CD4-positive, alpha-beta T cell (primary cell): ENCODE measurements around the gene BTLA. TPM values are rescaled to one million over a fixed set of nuclear protein-coding genes. Genes with fewer than 3 reads are reported as not detected.

Source experiments
- ATAC-seq: fragments of 200-7000 bp; cut with Tn5 transposase; one replicate; pipeline ENCODE4 v1.10.0; 2022; ENCODE audit warnings: mild to moderate bottlenecking; ENCODE audit not compliant: poor library complexity
- CTCF ChIA-PET: fragments of 350-600 bp; sonication (Branson Sonifier 250); formaldehyde crosslinking; loops from one replicate; lab custom pipeline; 2021; ENCODE audit warnings: antibody characterized with exemption, inconsistent platforms; lab: Charles Lee
- POLR2A ChIA-PET: fragments of 350-600 bp; sonication (Branson Sonifier 250); formaldehyde crosslinking; loops from one replicate; lab custom pipeline; 2021; ENCODE audit warnings: antibody characterized with exemption, inconsistent platforms; lab: Charles Lee
- DNase-seq, 14 experiments: peaks; one replicate each; pipeline ENCODE4 v3.0.0-alpha.2; 2013 to 2020; ENCODE audit warnings: mixed read lengths in 2 of 14
- H3K27ac ChIP-seq, 2 donors: one replicate each; pipeline versions ENCODE4 v1.5.1 to v1.7.0; 2013; ENCODE audit warnings: low read length in 2 of 2, low read depth in 1 of 2, mild to moderate bottlenecking in 1 of 2
- H3K27me3 ChIP-seq, 2 experiments: 1 replicate in 1 of 2; 2 replicates in 1 of 2; pipeline versions ENCODE4 v1.6.1 to v1.7.0; 2013; ENCODE audit warnings: low read length in 2 of 2, control low read depth in 1 of 2, mild to moderate bottlenecking in 1 of 2, moderate library complexity in 1 of 2; ENCODE audit not compliant: insufficient read depth in 2 of 2, control insufficient read depth in 1 of 2
- H3K36me3 ChIP-seq: one replicate; pipeline ENCODE4 v1.6.1; 2013; ENCODE audit warnings: low read length, control low read depth; ENCODE audit not compliant: insufficient read depth
- H3K4me1 ChIP-seq: one replicate; pipeline ENCODE4 v1.6.1; 2013; ENCODE audit warnings: low read length, control low read depth; ENCODE audit not compliant: insufficient read depth
- H3K4me3 ChIP-seq: one replicate; pipeline ENCODE4 v1.5.1; 2013; ENCODE audit warnings: mild to moderate bottlenecking, low read length, moderate library complexity
- H3K9me3 ChIP-seq, 2 experiments: 1 replicate in 1 of 2; 2 replicates in 1 of 2; pipeline versions ENCODE4 v1.6.1 to v1.7.0; 2013; ENCODE audit warnings: low read length in 2 of 2, mild to moderate bottlenecking in 2 of 2, control low read depth in 1 of 2, moderate library complexity in 1 of 2; ENCODE audit not compliant: control insufficient read depth in 1 of 2, insufficient read depth in 1 of 2
- H3K27ac Mint-ChIP-seq: one replicate; pipeline ENCODE4 v1.8.0; 2020; ENCODE audit warnings: mixed read lengths
- H3K27me3 Mint-ChIP-seq: one replicate; pipeline ENCODE4 v1.8.0; 2021; ENCODE audit warnings: mixed read lengths
- H3K36me3 Mint-ChIP-seq: one replicate; pipeline ENCODE4 v1.8.0; 2021; ENCODE audit warnings: low read depth, mixed read lengths
- H3K4me1 Mint-ChIP-seq: one replicate; pipeline ENCODE4 v1.8.0; 2021; ENCODE audit warnings: low read depth, mixed read lengths
- H3K4me3 Mint-ChIP-seq: one replicate; pipeline ENCODE4 v1.8.0; 2020; ENCODE audit warnings: mild to moderate bottlenecking, mixed read lengths
- H3K9me3 Mint-ChIP-seq: one replicate; pipeline ENCODE4 v1.8.0; 2020; ENCODE audit warnings: mixed read lengths
- CTCF ChIP-seq: fragments of 200-600 bp; IDR thresholded peaks from one replicate; pipeline ENCODE4 v1.8.0; 2022; ENCODE audit warnings: antibody characterized with exemption, mild to moderate bottlenecking
- intact Hi-C, 2 experiments: fragments of 100-400 bp; cut with DNase I in 1 of 2; cut with micrococcal nuclease in 1 of 2; formaldehyde crosslinking; loops; one replicate each; pipeline versions ENCODE4 v1.15.1 to v1.9.0; 2023 to 2025; cut with DNase I, micrococcal nuclease
- total RNA-seq, 174 experiments: library from RNA in 2 of 174; stranded (reverse) in 2 of 174; gene quantifications; one replicate each; pipeline ENCODE4 v1.2.3 and lab custom pipeline; 2021 to 2026

BTLA gene
- total RNA-seq, 2 experiments from 2014 or later: 8.5 to 9.6 TPM

GRCh38 chr3:112492124-112492523 lies 7.1 kb downstream of the BTLA start:
- H3K27me3 Mint-ChIP-seq: no peaks in the 10 kb centered on the region
- no peak for TF ChIP-seq CTCF
- no peaks in the 10 kb centered on the region for H3K27me3 ChIP-seq
- H3K27ac Mint-ChIP-seq: peak overlapping the region; percentile 90
- intact Hi-C loops: no loop called here
- ChIA-PET CTCF (no interaction called here), POLR2A (interaction anchor here (0.8 to 4.9 kb wide), 5 partner anchors 8 to 141 kb away, joined by 3 to 44 read pairs (median 6); partner anchors contain the start of gene BTLA)
- H3K4me3 ChIP-seq: no peak overlapping the region
- no peak overlapping the region for H3K27ac ChIP-seq
- peaks cover 61% of the 10 kb centered on the region for H3K36me3 Mint-ChIP-seq
- H3K9me3 ChIP-seq: peaks cover 0 to 3% of the 10 kb centered on the region in 2 experiments
- ATAC-seq (no peak), DNase-seq (no peak)
- peaks cover 37% of the 10 kb centered on the region for H3K4me1 ChIP-seq
- H3K4me1 Mint-ChIP-seq: peaks cover 91% of the 10 kb centered on the region
- H3K9me3 Mint-ChIP-seq: no peaks in the 10 kb centered on the region
- peaks cover 4% of the 10 kb centered on the region for H3K36me3 ChIP-seq
- peak overlapping the region; percentile 49 for H3K4me3 Mint-ChIP-seq

- Mint-ChIP-seq H3K36me3 (peaks cover 64% of the 10 kb centered on the region), H3K4me1 (peaks cover 92% of the 10 kb centered on the region), H3K4me3 (peak overlapping the region; percentile 20), H3K27me3 (no peaks in the 10 kb centered on the region), H3K27ac (peak overlapping the region; percentile 90), H3K9me3 (no peaks in the 10 kb centered on the region)
- no peak for TF ChIP-seq CTCF
- peaks cover 0 to 3% of the 10 kb centered on the region in 2 experiments for H3K9me3 ChIP-seq
- peaks cover 35% of the 10 kb centered on the region for H3K4me1 ChIP-seq
- ATAC-seq (no peak), DNase-seq (no peak)
- ChIA-PET POLR2A (interaction anchor here (4.9 kb wide), 1 partner anchor 9 kb away, joined by 44 read pairs; the partner anchor contains the start of gene BTLA), CTCF (no interaction called here)
- H3K27ac ChIP-seq: peak overlapping the region in 1 of 2 donors; percentile 37
- no peak overlapping the region for H3K4me3 ChIP-seq
- H3K36me3 ChIP-seq: peaks cover 4% of the 10 kb centered on the region
- H3K27me3 ChIP-seq: no peaks in the 10 kb centered on the region
- intact Hi-C loops: no loop called here
These were observed 7.9 kb downstream of the BTLA start for GRCh38 chr3:112491373-112491772.

GRCh38 chr3:112489674-112490479 lies 9.4 kb downstream of the BTLA start:
- Histone ChIP-seq H3K4me1 (peaks cover 31% of the 10 kb centered on the region), H3K27me3 (no peaks in the 10 kb centered on the region), H3K4me3 (no peak overlapping the region), H3K36me3 (peaks cover 7% of the 10 kb centered on the region), H3K9me3 (peaks cover 0 to 9% of the 10 kb centered on the region in 2 experiments), H3K27ac (no peak overlapping the region)
- H3K4me3 Mint-ChIP-seq: peak overlapping the region; percentile 47
- peak; percentile 50 for ATAC-seq
- H3K27ac Mint-ChIP-seq: peak overlapping the region; percentile 90
- ChIA-PET CTCF (interaction anchor here (1.3 to 1.7 kb wide), 2 partner anchors 9 to 24 kb away, joined by 3 to 4 read pairs; no protein-coding TSS in a partner anchor), POLR2A (interaction anchor here (1.0 to 4.9 kb wide), 5 partner anchors 10 to 156 kb away, joined by 3 to 44 read pairs (median 5); partner anchors contain the start of gene BTLA)
- TF ChIP-seq CTCF: no peak
- intact Hi-C loops: loop anchor here in 1 of 2 experiments (5.0 kb wide), 1 partner anchor 868 kb away; no protein-coding TSS in a partner anchor
- peaks cover 77% of the 10 kb centered on the region for H3K4me1 Mint-ChIP-seq
- H3K9me3 Mint-ChIP-seq: no peaks in the 10 kb centered on the region
- peak in 2 of 14 experiments; percentile 45 to 47 for DNase-seq
- H3K27me3 Mint-ChIP-seq: no peaks in the 10 kb centered on the region
- H3K36me3 Mint-ChIP-seq: peaks cover 59% of the 10 kb centered on the region
